Astrocyte of the spinal cord (primary cell): Measurements from ENCODE around the gene CHRND.

ENCODE experiments used
- DNase-seq: peaks from one replicate; pipeline ENCODE4 v3.0.0; 2011; ENCODE audit warnings: low read depth, low spot score
- H3K4me3 ChIP-seq: 2 replicates; pipeline ENCODE4 v1.5.1; 2011; ENCODE audit warnings: low read depth, mild to moderate bottlenecking, low read length, moderate library complexity
- in situ Hi-C: cut with HindIII; loops from 2 replicates; pipeline ENCODE4 v1.10.0; 2017; ENCODE audit warnings: low sequenced_read_pairs
- TF ChIP-seq, protein P1 (sequence below): IDR thresholded peaks from 2 replicates; pipeline ENCODE4 v1.5.1; 2012; ENCODE audit warnings: low read depth, mild to moderate bottlenecking, low read length, inconsistent platforms

CHRND gene

DNA sequence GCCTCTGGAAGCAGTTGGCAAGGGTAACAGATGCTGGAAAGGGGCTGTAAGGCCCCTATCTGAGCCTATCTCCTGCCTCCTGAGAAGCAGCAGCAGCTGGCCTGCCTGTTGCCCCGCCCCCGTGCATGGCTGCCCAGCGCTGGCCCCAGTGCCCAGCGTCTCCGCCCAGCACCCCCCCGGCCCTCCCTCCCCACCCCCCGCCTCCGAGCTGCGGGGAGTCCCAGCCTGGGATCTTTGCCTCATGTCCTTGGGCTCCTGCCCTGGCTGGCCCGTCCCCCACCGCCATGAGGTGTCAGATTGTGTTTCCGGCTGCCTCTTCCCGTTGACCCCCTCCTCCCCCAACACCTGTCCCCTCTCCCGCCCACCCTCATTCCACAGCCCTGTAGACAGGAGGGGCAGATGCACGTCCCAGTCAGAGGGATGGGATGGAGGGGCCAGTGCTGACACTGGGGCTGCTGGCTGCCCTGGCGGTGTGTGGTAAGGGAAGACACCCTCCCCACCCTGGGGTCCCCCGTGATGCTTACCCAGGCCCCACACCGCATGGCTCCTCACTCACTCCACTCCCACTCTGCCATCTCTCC, at the start of gene CHRND:
CHRND (plus strand) TSS at position 370 of the 581 bp plus-strand sequence; CDS start at position 426, 56 bp downstream.
- DNase-seq: no peak
- TF ChIP-seq, protein P1, sequence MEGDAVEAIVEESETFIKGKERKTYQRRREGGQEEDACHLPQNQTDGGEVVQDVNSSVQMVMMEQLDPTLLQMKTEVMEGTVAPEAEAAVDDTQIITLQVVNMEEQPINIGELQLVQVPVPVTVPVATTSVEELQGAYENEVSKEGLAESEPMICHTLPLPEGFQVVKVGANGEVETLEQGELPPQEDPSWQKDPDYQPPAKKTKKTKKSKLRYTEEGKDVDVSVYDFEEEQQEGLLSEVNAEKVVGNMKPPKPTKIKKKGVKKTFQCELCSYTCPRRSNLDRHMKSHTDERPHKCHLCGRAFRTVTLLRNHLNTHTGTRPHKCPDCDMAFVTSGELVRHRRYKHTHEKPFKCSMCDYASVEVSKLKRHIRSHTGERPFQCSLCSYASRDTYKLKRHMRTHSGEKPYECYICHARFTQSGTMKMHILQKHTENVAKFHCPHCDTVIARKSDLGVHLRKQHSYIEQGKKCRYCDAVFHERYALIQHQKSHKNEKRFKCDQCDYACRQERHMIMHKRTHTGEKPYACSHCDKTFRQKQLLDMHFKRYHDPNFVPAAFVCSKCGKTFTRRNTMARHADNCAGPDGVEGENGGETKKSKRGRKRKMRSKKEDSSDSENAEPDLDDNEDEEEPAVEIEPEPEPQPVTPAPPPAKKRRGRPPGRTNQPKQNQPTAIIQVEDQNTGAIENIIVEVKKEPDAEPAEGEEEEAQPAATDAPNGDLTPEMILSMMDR: no peak
- H3K4me3 ChIP-seq: no peak within 1 kb of the TSS
- in situ Hi-C loops: no loop called here

DNA sequence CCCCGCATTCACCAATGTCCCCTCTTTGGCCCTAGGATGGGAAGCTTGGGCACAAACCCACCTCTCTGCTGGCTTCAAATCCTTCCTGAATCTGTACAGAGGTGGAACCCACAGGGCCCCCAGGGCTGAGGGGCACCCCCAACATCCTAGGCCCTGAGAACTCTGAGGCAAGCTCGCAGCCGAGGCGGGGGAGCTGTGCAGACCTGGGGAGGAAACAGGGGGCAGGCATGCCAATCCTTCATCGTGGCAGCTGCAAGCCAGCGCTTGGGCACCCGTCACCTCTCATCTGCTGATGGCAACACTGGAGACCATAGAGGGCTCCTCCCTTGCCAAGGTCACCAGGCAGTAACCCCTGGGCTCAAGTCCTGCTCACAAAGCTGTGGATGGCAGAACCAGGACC, 49.2 kb upstream of the CHRND start:
- in situ Hi-C loops: no loop called here

DNA sequence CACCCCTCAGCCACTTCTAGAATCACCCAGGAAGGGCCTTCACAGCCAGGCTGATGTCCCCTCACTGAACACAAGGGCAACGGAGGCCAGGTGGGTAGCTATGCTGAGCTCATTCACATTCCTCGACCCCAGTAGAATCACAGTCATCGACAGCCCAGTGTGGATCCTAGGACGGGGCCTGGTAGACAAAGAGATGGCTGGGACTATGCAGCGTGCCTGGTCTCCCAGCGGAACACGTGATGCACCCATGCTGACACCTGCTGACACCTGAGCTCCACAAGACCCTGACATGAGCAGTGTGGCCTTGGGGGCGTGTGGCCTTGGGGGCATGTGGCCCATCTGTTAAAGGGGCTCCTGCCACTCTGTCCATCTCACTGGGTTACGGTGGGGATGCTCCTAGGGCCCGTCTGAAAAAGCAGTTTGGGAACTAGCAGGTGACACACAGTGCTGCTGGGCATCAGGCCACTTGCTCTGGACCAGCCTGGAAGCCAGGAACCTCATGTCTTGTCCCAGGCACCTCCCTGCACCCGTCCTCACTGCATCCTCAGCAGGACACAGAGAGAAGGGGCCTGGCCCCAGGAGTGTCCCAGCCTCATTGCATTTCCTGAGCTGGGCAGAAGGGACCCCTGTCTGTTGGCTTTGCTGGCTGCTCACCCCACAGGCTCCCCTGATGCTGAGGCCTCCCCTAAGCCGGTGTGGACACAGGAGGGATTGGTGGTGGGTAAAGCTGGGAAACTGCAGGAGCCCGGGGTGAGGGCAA, 48.0 kb upstream of the CHRND start:
- TF ChIP-seq, protein P1: no peak
- DNase-seq: no peak
- H3K4me3 ChIP-seq: no peak overlapping the region
- in situ Hi-C loops: no loop called here

More for the DNA sequence above, 49.2 kb upstream of the CHRND start:
- no peak for DNase-seq
- H3K4me3 ChIP-seq: no peak overlapping the region
- TF ChIP-seq, protein P1: no peak

DNA sequence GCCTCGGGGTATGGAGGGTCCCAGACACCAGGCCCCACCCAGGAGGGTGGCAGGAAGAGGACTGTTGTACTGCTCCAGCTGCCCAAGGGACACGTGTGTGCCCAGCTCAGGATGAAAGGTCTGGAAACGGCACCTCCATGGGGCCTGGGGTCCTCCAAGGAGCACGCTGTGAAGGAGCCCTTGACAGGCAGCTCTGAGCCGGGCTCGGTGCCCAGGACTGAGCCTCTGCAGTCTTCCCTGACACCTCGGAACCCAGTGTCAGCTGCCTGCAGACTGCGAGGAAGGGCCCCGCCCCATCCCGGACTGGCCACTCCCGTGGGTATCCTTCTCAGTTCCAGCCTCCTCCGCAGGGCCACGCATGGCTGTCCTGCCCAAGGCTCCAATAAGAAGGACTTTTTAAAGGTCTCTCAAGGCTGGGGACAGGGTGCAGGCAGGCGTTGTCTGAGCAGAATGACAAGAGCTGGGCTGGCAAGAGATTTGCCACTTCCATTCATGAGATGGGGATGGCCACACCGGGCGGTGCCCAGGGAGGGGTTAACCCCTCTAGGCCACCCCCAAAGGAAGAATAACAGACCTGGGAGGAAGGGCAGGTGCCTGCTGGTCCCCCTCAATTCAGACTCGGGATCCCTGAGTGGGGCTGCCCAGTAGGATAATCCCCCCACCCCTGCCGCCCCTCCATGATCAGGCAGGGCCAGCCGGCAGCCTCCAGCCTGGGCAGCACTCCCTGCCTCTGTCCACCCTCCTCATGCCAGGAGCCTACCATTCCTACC, 47.2 kb upstream of the CHRND start:
- no peak for DNase-seq
- no peak overlapping the region for H3K4me3 ChIP-seq
- in situ Hi-C loops: no loop called here
- TF ChIP-seq, protein P1: no peak

DNA sequence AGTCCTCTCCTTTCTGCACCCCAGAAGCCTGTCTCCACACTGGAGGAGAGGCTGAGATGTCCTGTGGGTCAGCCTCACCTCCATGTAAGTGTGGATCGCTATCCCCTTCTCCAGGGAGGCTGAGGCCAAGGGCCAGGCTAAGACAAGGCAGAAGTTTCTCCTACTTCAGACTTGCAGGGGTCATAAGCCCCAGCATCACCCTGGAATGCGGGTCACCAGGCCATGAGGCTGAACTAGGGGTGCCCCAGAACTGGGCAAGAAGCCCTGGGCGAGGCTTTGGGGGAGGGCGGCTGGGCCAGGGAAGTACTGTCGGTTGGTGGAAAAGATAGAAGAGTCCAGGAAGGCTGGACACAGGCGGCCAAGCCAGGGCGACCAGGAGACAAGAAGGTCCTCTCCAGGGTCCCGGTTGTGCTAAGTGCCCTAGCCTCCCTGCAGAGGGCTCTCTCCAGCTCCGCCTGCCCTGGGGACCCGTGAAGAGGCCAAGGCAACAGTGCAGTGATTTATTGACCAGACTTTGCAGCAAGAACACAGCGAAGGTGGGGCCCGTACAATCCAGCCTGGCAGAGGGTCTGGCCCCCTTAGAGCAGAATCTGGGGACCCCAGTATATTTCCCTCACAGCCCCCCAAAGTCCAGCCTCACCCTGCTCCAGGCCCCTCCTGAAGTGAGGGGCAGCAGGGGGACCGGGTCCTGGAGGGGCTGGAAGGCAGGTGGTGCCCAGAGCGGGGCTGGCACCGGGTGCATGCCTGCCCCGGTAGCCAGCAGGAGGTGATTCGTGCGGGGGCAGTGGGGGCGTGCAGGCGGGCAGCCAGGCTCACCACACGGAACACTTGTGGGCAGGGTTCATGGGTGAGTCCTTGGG, 46.4 kb upstream of the CHRND start:
- DNase-seq: no peak

More for the DNA sequence above, 46.4 kb upstream of the CHRND start:
- TF ChIP-seq, protein P1: no peak
- in situ Hi-C loops: no loop called here
- no peak overlapping the region for H3K4me3 ChIP-seq
